AG10803 (cell line): ENCODE data around the gene GALNTL6.

Experiments
- DNase-seq: peaks from one replicate; pipeline ENCODE4 v3.0.0; 2010; ENCODE audit warnings: low read depth
- H3K4me3 ChIP-seq: 2 replicates; pipeline ENCODE4 v1.5.1; 2011; ENCODE audit warnings: mild to moderate bottlenecking, low read length, control low read depth
- TF ChIP-seq, protein P1 (sequence below): conservative IDR thresholded peaks from 2 replicates; pipeline ENCODE4 v1.5.1; 2011; ENCODE audit warnings: mild to moderate bottlenecking, low read length, control low read depth, inconsistent platforms

Gene GALNTL6

DNA sequence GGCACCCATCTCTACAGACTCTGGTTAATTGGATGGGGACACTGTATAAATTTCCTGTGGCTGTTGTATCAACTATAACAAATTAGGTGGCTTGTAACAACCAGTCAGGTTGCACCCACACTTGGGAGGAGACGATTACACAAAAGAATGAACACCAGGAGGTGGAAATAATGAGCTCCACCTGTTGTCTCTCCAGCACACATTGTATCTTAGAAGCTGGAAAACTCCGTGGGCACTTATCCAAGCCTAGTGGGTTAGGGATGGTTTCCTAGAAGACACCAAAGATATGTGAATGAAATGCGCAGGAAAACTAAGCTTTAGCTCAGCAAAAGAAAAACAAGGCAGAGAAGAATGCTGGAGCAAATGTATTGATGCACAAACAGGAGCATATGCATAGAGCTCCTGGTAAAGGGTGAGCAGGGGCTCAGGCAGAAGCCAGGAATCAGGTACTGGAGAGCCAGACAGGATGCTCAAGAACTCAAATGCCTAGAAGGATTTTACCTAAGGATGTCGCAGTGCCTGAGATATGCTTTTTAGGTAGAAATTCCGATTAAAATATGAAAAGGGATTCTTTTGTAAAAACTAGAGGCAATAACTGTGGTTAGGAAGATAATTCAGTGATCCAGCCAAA is 111.7 kb downstream of the GALNTL6 start:
- H3K4me3 ChIP-seq, result no peak overlapping the region
- TF ChIP-seq, protein P1, sequence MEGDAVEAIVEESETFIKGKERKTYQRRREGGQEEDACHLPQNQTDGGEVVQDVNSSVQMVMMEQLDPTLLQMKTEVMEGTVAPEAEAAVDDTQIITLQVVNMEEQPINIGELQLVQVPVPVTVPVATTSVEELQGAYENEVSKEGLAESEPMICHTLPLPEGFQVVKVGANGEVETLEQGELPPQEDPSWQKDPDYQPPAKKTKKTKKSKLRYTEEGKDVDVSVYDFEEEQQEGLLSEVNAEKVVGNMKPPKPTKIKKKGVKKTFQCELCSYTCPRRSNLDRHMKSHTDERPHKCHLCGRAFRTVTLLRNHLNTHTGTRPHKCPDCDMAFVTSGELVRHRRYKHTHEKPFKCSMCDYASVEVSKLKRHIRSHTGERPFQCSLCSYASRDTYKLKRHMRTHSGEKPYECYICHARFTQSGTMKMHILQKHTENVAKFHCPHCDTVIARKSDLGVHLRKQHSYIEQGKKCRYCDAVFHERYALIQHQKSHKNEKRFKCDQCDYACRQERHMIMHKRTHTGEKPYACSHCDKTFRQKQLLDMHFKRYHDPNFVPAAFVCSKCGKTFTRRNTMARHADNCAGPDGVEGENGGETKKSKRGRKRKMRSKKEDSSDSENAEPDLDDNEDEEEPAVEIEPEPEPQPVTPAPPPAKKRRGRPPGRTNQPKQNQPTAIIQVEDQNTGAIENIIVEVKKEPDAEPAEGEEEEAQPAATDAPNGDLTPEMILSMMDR, result no peak
- DNase-seq, result peak; percentile 0

DNA sequence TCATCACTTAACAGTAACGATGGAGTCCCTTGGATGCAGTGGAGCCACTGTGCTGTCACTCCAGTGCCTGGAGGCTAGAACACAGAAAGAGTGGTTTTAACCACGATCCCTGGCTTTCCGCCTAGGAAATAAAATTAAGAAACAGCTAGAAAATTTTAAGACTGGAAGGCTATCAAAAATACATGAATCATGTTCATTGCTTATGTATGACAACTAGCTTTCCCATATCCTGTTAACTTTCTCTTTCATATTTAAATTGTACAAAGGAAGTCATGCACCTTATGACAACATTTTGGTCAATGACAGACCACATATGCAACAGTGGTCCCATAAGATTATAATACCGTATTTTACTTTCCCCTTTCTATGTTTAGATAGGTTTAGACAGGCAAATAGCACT is 115.1 kb downstream of the GALNTL6 start:
- no peak overlapping the region for H3K4me3 ChIP-seq
- DNase-seq, result no peak
- TF ChIP-seq, protein P1, result no peak

DNA sequence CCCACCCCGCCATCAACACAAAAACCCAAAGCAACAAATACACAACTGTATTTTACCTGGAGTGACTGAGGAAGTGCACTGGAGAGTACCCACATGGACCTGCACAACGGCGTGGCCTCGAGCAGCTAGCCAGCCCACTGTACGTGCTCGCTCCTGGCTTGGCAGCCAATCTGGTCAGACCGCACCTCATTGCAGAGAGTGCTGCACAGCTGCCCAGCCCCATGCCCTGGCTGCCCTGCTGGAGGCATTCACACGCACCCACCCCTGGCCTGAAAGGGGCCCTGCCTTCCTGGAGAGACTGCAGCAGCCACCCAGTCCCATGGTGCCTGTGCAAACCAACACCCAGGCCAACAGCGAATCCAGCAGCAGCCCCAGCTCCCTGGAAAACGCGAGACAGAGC is 116.3 kb downstream of the GALNTL6 start:
- H3K4me3 ChIP-seq, result no peak overlapping the region
- TF ChIP-seq, protein P1, result no peak
- DNase-seq, result no peak

DNA sequence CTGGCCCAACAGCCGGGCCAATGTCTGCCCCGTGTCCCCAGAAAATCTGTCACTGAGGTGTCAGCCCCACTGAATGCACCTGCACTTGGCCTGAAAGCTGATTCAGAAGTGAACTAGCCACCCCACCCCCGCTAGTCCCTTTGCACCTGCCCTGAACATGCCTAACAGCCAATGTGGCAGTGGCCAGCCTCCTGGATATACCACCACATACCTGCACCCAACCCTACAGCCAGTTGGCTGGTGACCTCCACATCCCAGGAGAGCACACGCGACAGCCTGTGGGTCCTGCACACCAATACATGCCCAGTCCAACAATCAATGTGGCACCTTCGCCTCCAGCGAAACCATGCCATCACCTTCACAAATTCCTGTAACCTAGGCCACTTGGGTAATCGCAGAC is 116.7 kb downstream of the GALNTL6 start:
- no peak for DNase-seq
- no peak overlapping the region for H3K4me3 ChIP-seq
- TF ChIP-seq, protein P1, result no peak

DNA sequence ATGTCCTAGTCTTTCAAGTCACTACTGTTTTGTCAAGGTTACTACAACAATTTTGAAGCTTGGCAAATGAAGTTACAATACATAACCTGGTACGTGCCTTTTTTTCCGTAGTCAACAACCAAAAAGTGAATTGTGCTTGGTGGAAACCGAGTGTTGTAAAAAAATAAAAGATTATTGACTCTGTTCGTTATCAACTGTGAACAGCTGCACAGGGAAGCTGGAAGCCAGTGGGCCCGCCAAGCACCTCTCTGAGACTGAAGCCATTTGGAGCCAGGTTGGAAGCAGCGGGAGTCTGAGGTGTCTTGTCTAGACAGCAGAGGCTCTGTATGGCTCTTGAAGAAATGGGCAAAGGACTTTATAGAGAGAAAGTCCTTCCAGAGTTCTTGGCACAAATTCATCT is 119.0 kb downstream of the GALNTL6 start:
- no peak for DNase-seq
- TF ChIP-seq, protein P1, result no peak
- H3K4me3 ChIP-seq, result no peak overlapping the region

DNA sequence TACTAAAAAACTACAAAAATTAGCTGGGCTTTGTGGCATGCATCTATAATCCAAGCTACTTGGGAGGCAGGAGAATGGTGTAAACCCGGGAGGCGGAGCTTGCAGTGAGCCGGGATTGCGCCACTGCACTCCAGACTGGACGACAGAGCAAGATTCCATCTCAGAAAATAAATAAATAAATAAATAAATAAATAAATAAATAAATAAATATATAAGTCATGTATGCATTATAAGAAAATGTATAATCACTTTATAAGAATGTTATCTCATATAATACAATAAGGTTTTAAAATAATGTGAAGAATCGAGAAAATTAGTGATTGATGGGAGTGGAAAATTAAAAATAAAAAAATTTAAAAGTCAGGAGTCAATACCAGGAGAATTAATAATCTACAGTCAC is 127.5 kb downstream of the GALNTL6 start:
- H3K4me3 ChIP-seq, result no peak overlapping the region
- TF ChIP-seq, protein P1, result no peak
- DNase-seq, result no peak

DNA sequence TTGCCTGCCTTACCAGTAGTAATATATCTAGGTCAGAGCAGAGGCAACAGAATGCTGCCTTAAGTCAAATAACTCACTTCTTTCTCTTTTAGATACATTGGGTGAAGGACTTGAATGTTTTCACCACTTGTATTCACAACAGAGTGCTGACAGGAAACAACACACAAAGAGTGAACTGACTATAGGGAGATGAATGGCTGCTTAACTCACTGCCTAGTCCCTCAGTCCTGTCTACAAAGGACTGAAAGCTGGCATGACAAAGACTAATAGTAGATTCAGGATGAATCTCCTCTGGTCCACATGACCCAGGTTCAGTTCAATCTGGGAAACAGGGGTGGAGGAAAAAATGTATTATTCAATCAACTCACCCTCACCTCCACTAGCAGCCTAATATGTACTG is 134.2 kb downstream of the GALNTL6 start:
- TF ChIP-seq, protein P1, result no peak
- no peak for DNase-seq

More for the DNA sequence above, 134.2 kb downstream of the GALNTL6 start:
- H3K4me3 ChIP-seq, result no peak overlapping the region
